GM18951 (cell line): ENCODE measurements around the gene UBC.

Source experiments
- POLR2A ChIP-seq: IDR thresholded peaks from 4 replicates; pipeline ENCODE4 v1.6.1; 2011; ENCODE audit warnings: mild to moderate bottlenecking; ENCODE audit not compliant: insufficient read length, insufficient read depth; ENCODE audit errors: extremely low read depth
- in situ Hi-C: fragments of 300-500 bp; cut with MboI; formaldehyde crosslinking; loops from one replicate; pipeline ENCODE4 v1.12.0; 2022; ENCODE audit warnings: low sequenced_read_pairs, mixed read lengths, inconsistent platforms; ENCODE audit not compliant: unreplicated experiment

Gene UBC

DNA sequence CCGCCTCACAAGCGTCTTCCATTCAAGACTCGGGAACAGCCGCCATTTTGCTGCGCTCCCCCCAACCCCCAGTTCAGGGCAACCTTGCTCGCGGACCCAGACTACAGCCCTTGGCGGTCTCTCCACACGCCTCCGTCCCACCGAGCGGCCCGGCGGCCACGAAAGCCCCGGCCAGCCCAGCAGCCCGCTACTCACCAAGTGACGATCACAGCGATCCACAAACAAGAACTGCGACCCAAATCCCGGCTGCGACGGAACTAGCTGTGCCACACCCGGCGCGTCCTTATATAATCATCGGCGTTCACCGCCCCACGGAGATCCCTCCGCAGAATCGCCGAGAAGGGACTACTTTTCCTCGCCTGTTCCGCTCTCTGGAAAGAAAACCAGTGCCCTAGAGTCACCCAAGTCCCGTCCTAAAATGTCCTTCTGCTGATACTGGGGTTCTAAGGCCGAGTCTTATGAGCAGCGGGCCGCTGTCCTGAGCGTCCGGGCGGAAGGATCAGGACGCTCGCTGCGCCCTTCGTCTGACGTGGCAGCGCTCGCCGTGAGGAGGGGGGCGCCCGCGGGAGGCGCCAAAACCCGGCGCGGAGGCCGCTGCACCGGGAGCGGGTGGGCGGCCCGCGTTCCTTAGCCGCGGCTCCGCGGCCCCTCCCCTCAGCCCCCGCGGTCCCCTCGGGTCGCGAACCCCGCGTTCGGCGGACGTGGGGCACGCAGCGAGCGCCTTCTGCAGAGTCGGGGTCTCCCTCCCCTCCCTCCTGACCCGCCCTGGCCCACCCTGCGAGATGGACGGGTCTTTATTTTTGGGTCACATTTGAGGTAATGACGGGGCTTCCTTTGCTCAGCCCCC lies at the start of gene UBC:
UBC (minus strand) TSS at position 259 of the 847 bp plus-strand sequence. CDS start 879 bp downstream, outside the sequence.
- peak; percentile 100 for TF ChIP-seq POLR2A
- in situ Hi-C loops, result loop anchor here (25.0 kb wide), 1 partner anchor 877 kb away; no protein-coding TSS in a partner anchor

DNA sequence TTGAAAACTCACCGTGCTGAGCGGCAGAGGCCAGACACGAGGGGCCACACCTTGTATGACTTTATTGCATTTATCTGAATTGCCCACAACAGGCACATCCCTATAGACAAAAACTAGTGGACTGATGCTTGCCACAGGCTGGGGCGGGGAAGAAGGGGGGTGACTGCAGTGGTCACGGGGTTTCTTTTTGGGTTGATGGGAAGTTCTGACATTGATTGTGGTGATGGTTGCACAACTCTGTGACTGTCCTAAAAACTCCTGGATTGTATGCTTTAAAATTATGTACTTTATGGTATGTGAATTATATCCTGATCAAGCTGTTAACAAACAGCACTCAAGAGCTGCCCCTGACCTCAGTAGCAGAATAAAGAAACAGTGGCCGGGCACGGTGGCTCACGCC lies 48.8 kb upstream of the UBC start:
- no peak for TF ChIP-seq POLR2A
- in situ Hi-C loops, result no loop called here

- in situ Hi-C loops, result no loop called here
- no peak for TF ChIP-seq POLR2A
These were observed 46.6 kb upstream of the UBC start for GRCh38 chr12:124961055-124961454.

DNA sequence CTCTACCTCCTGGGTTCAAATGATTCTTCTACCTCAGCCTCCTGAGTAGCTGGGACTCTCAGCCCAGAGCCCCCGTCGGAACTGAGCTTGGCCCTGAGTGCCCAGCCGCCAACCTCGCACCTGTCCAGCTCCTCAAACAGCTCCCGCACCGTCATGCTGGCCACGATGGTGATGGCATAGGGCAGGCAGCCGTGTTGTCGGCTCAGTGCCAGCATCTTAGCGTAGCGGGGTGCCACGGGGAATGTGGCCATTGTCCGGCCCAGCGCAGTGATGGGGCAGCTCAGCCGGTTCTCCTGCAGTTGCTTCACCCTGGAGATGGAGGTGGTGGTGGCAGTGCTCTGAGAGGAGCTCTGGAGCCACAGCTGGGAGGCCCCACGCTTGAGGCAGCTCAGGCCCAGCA lies 42.1 kb upstream of the UBC start:
- in situ Hi-C loops, result no loop called here
- TF ChIP-seq POLR2A, result no peak

DNA sequence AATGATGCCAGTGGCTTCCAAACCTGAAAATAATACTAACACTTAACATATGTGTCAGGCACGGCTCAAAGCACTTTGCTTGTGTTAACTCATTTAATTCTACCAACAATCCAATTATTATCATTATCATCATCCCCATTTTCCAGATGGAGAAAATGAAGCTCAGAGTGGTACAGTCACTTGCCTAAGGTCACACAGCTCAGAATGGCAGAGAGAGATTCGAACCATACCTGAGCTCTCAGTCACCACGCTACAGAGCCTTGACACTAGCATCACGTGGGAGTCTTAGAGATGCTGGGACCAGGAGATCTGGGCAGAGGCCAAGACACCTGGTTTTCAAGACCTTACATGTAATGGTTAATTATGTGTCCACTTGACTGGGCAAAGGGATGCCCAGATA lies 40.3 kb upstream of the UBC start:
- in situ Hi-C loops, result no loop called here
- TF ChIP-seq POLR2A, result no peak

DNA sequence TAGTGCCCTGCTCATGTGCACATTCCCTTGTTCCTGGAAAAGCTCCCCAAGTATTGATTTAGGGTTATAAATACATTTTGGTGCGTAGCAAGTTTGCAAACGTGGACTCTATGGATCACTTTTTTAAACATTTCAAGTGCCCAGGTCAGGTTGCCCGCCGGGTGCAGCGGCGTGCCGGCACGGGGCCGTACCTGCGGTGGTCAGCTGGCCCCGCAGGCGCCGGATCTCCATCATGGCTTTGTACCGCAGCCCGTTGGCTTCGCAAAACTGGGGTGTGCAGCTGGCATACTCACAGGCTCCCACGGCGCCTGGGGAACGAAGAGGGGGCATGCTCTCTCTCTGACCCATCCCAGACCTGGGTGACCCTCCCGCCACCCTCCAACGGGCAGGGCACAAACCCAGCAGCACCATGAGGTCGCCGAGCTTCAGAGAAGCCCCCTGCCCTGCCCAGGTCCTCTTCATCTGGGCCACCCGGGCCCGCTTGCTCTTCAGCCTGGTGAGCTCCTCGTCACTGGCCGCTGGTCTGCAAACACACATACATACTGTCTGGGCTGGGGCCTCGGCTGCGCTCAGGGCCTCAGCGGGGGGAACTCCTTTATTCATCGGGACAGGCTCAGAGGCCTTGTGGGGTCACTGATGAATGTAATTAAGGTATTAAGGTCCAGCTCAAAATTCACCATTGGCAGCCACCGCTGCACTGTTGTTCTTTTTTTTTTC lies 39.4 kb upstream of the UBC start:
- no peak for TF ChIP-seq POLR2A
- in situ Hi-C loops, result no loop called here

DNA sequence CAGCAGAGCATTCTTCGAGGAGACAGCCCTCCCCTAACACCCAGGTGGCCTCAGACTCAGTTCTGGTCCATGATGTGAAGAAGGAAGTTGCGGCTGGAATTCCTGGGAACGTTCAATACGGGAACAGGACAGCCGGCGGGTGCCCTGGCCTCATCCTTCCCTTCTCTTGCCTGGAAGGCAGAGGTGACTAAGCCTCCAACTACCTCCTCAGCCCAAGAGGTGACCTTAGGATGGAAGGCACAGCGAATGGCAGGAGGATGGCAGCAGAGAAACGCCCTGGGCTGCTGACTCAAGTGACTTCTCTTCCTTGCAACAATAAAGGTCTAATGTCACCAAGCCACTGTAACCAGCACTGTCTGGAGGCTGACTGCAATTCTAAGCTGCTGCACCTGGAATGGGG lies 38.4 kb upstream of the UBC start:
- in situ Hi-C loops, result no loop called here
- no peak for TF ChIP-seq POLR2A

DNA sequence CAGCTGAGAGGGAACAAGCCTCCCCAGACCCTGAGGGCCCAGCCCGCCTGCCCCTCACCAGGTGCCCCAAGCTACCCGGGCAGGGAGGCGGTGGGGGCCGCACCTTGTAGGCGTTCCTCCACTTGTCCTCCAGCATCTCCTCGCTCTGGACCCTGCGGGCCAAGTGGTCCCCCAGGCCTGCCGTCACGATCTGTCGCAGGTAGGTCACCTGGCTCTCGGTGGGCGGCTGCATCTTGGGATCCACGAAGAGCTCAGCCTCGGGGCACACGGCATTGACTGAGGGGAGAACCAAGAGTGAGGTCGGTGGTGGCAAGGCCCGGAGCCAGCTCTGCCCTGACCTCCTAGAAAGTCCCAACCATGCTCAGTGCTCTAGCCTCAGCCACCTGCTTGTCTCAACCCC lies 37.8 kb upstream of the UBC start:
- no peak for TF ChIP-seq POLR2A
- in situ Hi-C loops, result no loop called here

- in situ Hi-C loops, result no loop called here
- no peak for TF ChIP-seq POLR2A
These were observed 35.6 kb upstream of the UBC start for GRCh38 chr12:124949779-124950728.

- in situ Hi-C loops, result no loop called here
- no peak for TF ChIP-seq POLR2A
These were observed 34.6 kb upstream of the UBC start for GRCh38 chr12:124949066-124949465.

DNA sequence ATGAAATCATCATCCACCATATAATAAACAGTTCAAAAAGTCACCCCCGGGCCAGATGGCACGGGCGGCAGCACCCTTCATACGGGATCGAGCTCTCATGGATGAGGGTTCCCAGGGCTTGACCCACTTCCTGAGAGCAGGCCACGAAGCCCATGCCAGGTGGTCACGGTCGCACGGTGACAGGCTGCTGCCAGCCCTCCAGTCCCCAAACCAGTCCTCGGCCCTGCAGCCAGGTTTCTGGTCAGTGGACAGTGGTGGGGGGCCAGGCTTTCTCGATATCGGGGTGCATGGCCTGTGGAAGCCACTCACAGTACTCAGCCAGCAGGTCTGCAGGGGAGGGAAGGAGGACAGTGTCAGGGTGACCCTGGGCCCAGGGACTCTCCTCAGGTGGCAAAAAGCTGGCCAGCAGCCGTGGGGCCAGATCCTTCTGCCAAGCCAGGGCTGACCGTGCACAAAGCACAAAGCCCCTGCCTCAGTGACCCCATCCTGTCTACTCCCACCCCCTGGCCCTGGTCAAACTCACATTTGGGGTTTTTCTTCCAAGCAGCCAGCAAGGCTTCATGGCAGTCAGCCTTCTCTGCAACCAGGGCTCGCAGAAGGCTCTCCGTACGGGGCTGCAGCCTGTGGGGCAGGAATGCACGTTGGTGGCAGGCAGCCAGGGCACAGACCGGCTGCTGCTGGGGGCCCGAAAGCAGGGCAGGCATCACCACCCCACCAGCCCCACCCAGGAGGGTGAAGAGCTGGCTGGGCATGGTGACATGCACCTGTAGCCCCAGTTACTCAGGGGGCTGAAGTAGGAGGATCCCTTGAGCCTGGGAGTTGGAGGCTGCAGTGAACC lies 33.3 kb upstream of the UBC start:
- no peak for TF ChIP-seq POLR2A
- in situ Hi-C loops, result no loop called here

DNA sequence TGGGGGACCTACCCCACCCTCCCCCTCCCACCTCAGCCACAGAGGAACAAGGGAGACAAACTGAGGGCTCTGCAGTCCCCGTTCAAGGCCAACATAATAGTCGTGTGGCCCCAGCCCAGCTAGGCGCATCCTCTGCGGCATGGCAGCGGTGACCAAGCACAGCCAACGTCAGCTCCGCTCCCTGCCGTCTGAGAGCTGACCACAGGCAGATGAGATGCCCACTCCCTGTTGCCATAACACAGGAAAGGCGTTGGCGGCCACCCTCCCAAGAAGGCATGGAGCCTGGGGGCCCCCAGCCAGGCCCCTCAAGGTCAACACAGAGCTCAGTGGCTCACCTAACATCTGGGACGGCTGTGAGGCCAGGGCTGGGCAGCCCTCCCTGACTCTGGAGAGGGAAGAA lies 32.6 kb upstream of the UBC start:
- TF ChIP-seq POLR2A, result no peak
- in situ Hi-C loops, result no loop called here
